GM12875 (cell line): ENCODE results near the gene HOXB6.

Source experiments
- H3K4me3 ChIP-seq: one replicate; pipeline ENCODE4 v1.5.1; 2011; ENCODE audit warnings: low read depth, low read length, control low read depth
- TF ChIP-seq, protein P1 (sequence below): IDR thresholded peaks from 2 replicates; pipeline ENCODE4 v1.5.1; 2011; ENCODE audit warnings: low read depth, mild to moderate bottlenecking, control low read depth, inconsistent platforms, low read length, moderate library complexity, borderline replicate concordance; ENCODE audit not compliant: insufficient read depth

Gene HOXB6

DNA sequence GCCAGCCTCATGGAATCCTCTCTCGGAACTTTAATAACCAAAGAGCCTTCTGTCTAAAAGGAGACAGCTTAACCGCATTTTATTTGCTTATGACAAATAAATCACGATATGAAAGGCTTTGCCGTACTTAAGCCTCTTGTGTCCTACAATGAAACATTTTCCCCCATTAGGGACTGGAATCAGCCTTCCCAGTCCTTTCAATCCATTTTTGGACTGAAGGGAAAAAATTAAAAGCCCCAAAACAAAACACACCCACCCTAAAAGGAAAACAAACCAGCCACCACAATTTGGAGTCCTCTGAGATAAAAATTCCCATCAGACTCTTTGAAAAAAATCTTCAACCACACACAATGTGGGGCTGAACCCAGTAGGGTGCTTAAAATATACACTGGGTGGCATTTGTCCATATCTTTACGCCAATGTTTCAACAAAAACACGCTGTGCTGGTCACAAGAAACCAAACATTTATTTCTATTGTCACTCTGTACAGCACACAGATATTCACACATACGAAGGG lies 29.7 kb downstream of the HOXB6 start:
- no peak overlapping the region for H3K4me3 ChIP-seq
- TF ChIP-seq, protein P1, sequence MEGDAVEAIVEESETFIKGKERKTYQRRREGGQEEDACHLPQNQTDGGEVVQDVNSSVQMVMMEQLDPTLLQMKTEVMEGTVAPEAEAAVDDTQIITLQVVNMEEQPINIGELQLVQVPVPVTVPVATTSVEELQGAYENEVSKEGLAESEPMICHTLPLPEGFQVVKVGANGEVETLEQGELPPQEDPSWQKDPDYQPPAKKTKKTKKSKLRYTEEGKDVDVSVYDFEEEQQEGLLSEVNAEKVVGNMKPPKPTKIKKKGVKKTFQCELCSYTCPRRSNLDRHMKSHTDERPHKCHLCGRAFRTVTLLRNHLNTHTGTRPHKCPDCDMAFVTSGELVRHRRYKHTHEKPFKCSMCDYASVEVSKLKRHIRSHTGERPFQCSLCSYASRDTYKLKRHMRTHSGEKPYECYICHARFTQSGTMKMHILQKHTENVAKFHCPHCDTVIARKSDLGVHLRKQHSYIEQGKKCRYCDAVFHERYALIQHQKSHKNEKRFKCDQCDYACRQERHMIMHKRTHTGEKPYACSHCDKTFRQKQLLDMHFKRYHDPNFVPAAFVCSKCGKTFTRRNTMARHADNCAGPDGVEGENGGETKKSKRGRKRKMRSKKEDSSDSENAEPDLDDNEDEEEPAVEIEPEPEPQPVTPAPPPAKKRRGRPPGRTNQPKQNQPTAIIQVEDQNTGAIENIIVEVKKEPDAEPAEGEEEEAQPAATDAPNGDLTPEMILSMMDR, result no peak

DNA sequence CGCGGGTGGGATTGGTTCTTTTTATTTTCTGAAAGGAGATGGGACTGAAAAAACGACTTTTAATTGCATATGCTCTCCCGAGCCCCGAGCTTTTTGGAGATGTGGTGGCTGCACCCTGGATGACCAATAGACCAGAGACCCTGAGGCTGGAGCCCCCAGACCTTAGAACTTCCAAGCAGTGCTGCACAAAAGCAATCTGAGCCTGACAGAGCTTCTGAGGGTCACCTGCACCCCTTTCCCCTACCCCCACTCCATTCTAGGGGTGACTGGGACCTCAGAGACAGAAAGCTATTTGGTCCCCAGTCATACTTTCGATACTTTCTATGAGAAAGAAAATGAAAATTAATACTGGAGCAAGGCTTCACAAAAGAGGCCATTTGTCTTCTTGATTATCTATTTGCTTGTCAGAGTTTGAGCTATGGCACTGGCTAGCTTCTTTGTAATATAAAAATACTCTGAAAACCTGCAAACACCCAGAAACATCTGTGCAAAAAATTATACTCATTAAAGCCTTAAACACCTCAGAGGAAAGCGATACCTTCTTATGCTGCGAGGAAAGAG lies 30.2 kb downstream of the HOXB6 start:
- TF ChIP-seq, protein P1, result no peak
- H3K4me3 ChIP-seq, result no peak overlapping the region

DNA sequence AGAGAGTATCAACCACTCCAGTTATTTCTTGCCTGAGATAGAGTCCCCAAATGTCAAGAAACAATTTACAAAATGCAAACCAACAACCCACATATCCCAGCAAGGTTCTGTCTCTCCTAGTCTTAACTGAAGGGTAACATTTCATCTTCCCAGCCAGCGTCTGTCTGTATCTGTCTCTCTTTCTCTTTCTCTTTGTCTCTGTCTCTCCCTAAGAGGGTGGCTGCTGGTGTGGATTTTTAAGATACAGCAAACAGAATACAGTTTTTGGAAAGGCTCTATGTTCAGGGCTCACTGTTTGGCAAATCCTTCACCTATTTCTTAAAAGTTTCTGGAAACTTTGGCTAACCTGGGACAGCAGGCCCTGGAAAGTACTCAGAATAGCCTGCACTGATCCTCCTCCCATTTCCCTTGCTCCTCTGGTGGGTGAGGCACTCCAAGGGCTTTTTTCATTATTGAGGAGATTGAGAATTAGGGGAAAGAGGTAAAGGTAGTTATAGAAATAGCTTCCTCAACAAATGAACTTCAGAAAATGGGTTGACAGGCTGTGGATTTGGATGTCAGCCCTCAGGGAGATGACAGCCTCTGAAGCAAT lies 32.9 kb downstream of the HOXB6 start:
- no peak overlapping the region for H3K4me3 ChIP-seq
- TF ChIP-seq, protein P1, result no peak

DNA sequence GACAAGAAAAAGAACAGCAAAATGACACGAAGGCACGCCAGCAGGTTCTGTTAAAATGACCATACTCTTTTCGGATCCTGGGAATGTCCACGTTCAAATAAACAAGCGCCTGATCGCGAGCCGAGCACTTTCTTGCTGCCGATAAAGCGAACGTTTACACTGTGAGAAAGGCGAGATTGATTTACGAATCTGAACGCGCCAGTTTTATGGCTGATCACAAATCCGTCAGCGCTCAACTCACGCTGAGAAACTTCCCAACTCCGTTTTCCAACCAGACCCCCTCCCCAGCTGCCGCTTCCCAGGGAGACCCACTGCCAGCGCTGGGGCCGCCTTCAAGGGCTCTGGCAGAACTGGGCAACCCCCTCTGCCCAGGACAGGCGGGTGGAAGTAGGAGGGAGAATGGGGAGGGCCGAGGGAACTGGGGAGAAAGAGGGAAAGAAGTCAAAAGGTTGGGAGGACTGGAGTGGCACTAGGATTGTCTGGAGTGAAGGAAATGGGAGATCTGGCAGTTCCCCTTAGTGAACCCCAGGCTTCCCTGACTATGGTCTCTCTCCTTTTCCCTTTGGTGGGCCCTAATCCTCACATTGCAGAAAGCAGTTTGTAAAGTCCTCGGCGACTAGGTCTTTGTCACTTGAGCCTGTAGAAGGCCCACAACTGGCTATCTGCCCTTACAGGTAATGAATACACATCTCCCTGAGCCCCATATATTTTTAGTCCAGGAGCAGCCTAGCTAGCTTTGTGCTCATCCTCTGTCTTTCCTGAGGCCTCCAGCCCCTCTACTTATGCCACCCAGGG lies 33.6 kb downstream of the HOXB6 start:
- no peak overlapping the region for H3K4me3 ChIP-seq
- TF ChIP-seq, protein P1, result no peak

DNA sequence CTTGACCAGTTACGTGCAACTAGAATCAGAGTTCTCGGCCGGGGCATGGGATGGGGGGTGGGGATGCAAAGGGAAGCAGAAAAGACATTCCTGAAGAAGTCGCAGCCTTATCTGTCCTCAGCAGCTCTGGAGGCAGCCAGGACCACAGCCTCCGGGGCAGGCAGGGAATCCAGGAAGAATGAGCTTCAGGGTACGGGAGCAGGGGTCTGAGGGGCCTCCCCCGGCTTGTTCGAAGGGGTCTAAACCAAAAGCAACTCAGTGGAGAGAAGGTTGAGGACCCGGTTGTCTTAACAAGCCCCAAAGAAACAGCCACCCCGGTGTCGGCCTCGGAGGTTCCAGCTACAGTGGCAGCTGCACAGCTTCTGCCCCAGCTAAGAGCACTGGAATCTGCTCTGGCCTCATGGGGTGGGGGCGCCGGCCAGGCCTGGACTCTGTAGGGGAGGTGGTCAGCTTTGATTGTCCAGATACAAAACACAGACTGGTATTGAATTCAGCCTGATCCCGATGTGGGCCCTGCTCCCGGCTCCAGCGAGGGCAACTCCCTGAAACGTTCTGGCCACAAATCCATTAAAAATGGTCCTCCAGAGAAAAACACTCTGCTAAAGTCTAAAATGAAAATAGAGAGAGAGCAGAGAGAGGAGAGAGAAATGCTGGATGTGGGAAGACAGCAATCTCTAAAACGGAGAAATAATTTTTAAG lies 34.3 kb downstream of the HOXB6 start:
- no peak overlapping the region for H3K4me3 ChIP-seq
- TF ChIP-seq, protein P1, result no peak

DNA sequence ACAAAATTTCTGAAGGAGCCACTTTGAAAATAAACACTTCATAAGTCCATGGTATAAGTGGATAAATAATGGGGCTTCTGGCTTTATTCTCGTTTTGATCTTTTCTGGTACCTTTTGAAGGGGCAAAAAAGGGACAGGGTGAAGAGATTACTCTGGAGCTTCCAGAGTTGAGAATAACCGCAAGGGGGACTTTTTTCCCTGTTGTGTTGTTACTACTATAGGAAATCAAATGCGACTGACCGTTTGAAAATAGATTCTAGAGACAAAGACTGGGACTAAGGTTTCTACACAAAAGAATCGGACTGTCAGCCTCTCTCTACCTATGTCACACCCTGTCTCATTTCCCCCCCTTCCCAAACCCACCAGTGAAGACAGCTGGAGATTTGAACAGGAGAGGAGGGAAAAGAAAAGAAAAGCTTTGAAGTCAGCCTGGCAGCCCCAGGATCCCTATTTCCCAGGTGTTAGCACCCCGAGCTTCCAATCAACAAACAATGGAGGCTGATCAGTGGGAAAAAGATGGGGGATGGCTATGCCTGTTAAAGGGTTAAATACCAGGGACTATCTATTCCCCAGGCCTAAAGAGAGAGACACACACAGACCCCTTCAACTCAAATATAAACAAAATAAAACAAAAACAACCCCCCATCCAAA lies 35.0 kb downstream of the HOXB6 start:
- no peak overlapping the region for H3K4me3 ChIP-seq
- TF ChIP-seq, protein P1, result no peak
